Caco-2 (cell line): ENCODE measurements around the gene WDR54. TPM values are rescaled to one million over a fixed set of nuclear protein-coding genes. Genes with fewer than 3 reads are reported as not detected.
"Not testable (repeated sequence)": the region's sequence is repeated elsewhere in the genome, so short reads cannot be mapped to it uniquely, and the experiment has no call there.

Experiments
- BruUV-seq: library from RNA; stranded (reverse); fragments of 400-500 nt; replicated peaks from 2 replicates; lab custom pipeline; 2021; lab: Mats Ljungman, UMichigan
- CTCF ChIA-PET: fragments of 300-600 bp; sonication (Branson Sonifier 250); formaldehyde crosslinking; loops from one replicate; lab custom pipeline; 2022; ENCODE audit warnings: antibody characterized with exemption; lab: Charles Lee
- POLR2A ChIA-PET: fragments of 300-600 bp; sonication (Branson Sonifier 250); formaldehyde crosslinking; loops from one replicate; lab custom pipeline; 2022; ENCODE audit warnings: antibody characterized with exemption; lab: Charles Lee
- DNase-seq, 2 experiments: peaks; one replicate each; pipeline versions ENCODE4 v3.0.0 to v3.0.0-alpha.2; 2020 to 2022
- H3K27me3 ChIP-seq: replicated peaks from 2 replicates; pipeline ENCODE4 v1.6.0; 2011; ENCODE audit warnings: low read length; ENCODE audit not compliant: control insufficient read depth, insufficient read depth
- H3K36me3 ChIP-seq: 2 replicates; pipeline ENCODE4 v1.5.1; 2011; ENCODE audit warnings: low read length; ENCODE audit not compliant: control insufficient read depth, insufficient read depth
- H3K4me1 ChIP-seq: fragments of 250-450 bp; sonication (Bioruptor Pico); 2 replicates; pipeline ENCODE4 v1.5.1; 2020; ENCODE audit warnings: mild to moderate bottlenecking
- H3K4me3 ChIP-seq: 2 replicates; pipeline ENCODE4 v1.5.1; 2011; ENCODE audit warnings: low read depth, mild to moderate bottlenecking, control low read depth, low read length
- H3K9me3 ChIP-seq: fragments of 250-450 bp; sonication (Bioruptor Pico); 2 replicates; pipeline ENCODE4 v1.5.1; 2020; ENCODE audit warnings: mild to moderate bottlenecking, moderate library complexity
- H3K27ac Mint-ChIP-seq: one replicate; pipeline ENCODE4 v1.8.0; 2022; ENCODE audit warnings: mixed read lengths; ENCODE audit not compliant: unreplicated experiment
- H3K27me3 Mint-ChIP-seq: one replicate; pipeline ENCODE4 v1.8.0; 2022; ENCODE audit warnings: mixed read lengths; ENCODE audit not compliant: insufficient read depth, unreplicated experiment
- H3K36me3 Mint-ChIP-seq: one replicate; pipeline ENCODE4 v1.8.0; 2022; ENCODE audit warnings: mild to moderate bottlenecking, mixed read lengths; ENCODE audit not compliant: insufficient read depth, unreplicated experiment
- H3K4me1 Mint-ChIP-seq: one replicate; pipeline ENCODE4 v1.8.0; 2022; ENCODE audit warnings: low read depth, mixed read lengths; ENCODE audit not compliant: unreplicated experiment
- H3K4me3 Mint-ChIP-seq: one replicate; pipeline ENCODE4 v1.8.0; 2022; ENCODE audit warnings: mild to moderate bottlenecking, moderate library complexity, mixed read lengths; ENCODE audit not compliant: unreplicated experiment
- H3K9me3 Mint-ChIP-seq: one replicate; pipeline ENCODE4 v1.8.0; 2022; ENCODE audit warnings: mixed read lengths; ENCODE audit not compliant: unreplicated experiment
- intact Hi-C: fragments of 100-400 bp; cut with micrococcal nuclease; formaldehyde crosslinking; loops from one replicate; pipeline ENCODE4 v1.10.0; 2022; ENCODE audit not compliant: unreplicated experiment
- total RNA-seq: library from RNA; stranded (reverse); gene quantifications from 2 replicates; pipeline ENCODE4 v1.2.3, GENCODE V29; 2022
- TF ChIP-seq, protein P1 (sequence below), 2 experiments: fragments of 200-600 bp in 1 of 2; IDR thresholded peaks; 1 replicate in 1 of 2; 2 replicates in 1 of 2; pipeline versions ENCODE4 v1.5.1 to v1.8.0; 2011 to 2022; ENCODE audit warnings: antibody characterized with exemption in 1 of 2, control low read depth in 1 of 2, inconsistent platforms in 1 of 2, low read depth in 1 of 2, low read length in 1 of 2, mild to moderate bottlenecking in 1 of 2, moderate library complexity in 1 of 2; ENCODE audit not compliant: insufficient read depth in 1 of 2, severe bottlenecking in 1 of 2, unreplicated experiment in 1 of 2

WDR54 gene
- total RNA-seq, 1 experiment from 2014 or later, result 9.9 TPM

DNA sequence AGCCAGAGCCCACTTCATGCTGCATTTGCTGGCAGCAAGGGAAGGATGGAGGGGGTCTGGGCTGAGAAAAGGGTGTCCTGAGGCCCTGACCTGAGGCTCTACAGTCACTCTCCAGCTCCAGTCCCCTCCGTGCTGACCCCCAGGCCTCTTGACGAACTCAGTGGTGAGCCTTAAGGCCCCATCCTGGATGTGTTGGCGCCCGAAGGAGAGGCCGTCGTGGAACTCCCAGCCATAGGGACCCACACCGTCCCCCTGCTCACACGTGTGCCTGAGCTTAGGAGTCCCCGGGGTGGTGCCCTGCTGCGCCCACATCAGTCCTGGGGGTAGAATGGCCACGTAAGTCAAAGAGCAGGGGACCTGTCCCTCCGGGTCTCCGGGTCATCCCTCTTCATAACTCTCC lies 42.9 kb downstream of the WDR54 start:
- TF ChIP-seq, protein P1, sequence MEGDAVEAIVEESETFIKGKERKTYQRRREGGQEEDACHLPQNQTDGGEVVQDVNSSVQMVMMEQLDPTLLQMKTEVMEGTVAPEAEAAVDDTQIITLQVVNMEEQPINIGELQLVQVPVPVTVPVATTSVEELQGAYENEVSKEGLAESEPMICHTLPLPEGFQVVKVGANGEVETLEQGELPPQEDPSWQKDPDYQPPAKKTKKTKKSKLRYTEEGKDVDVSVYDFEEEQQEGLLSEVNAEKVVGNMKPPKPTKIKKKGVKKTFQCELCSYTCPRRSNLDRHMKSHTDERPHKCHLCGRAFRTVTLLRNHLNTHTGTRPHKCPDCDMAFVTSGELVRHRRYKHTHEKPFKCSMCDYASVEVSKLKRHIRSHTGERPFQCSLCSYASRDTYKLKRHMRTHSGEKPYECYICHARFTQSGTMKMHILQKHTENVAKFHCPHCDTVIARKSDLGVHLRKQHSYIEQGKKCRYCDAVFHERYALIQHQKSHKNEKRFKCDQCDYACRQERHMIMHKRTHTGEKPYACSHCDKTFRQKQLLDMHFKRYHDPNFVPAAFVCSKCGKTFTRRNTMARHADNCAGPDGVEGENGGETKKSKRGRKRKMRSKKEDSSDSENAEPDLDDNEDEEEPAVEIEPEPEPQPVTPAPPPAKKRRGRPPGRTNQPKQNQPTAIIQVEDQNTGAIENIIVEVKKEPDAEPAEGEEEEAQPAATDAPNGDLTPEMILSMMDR (IDR thresholded peaks at IDR 0.05; ENCODE audit: insufficient read depth in 1 of 2, low read depth in 1 of 2, low read length in 1 of 2, severe bottlenecking in 1 of 2, unreplicated experiment in 1 of 2), result no peak
- no TSS peak for BruUV-seq
- peaks cover 6% of the 10 kb centered on the region for H3K4me1 Mint-ChIP-seq
- Histone ChIP-seq H3K27me3 (no peaks in the 10 kb centered on the region), H3K4me3 (peak overlapping the region; percentile 92), H3K36me3 (peaks cover 4% of the 10 kb centered on the region), H3K9me3 (no peaks in the 10 kb centered on the region), H3K4me1 (0 out of 2 replicates have a peak, but pooled peaks cover 5% of the 10 kb centered on the region)
- peak overlapping the region; percentile 99 for H3K4me3 Mint-ChIP-seq
- CTCF ChIA-PET, result interaction anchor here (1.8 kb wide), 1 partner anchor 68 kb away, joined by 5 read pairs; no protein-coding TSS in a partner anchor
- POLR2A ChIA-PET, result interaction anchor here (1.1 kb wide), 1 partner anchor 24 kb away, joined by 4 read pairs; no protein-coding TSS in a partner anchor
- H3K27me3 Mint-ChIP-seq, result no peaks in the 10 kb centered on the region
- intact Hi-C loops, result no loop called here
- peak overlapping the region; percentile 98 for H3K27ac Mint-ChIP-seq
- no peaks in the 10 kb centered on the region for H3K9me3 Mint-ChIP-seq
- DNase-seq, result no peak
- peaks cover 46% of the 10 kb centered on the region for H3K36me3 Mint-ChIP-seq

DNA sequence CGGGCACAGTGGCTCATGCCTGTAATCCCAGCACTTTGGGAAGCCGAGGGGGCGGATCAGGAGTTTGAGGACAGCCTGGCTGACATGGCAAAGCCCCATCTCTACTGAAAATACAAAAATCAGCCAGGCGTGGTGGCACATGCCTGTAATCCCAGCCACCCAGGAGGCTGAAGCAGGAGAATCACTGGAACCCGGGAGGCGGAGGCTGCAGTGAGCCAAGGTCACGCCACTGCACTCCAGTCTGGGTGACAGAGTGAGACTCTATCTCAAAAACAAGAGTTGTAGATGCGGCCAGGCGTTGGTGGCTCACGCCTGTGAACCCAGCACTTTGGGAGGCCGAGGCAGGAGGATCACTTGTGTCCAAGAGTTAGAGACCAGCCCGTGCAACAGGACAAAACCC lies 49.2 kb downstream of the WDR54 start:
- H3K4me1 Mint-ChIP-seq, H3K36me3 ChIP-seq, H3K4me1 ChIP-seq, H3K9me3 ChIP-seq, DNase-seq, H3K27me3 ChIP-seq, BruUV-seq, H3K27me3 Mint-ChIP-seq, H3K9me3 Mint-ChIP-seq, intact Hi-C loops, H3K4me3 ChIP-seq: not testable (repeated sequence)
- POLR2A ChIA-PET, result interaction anchor here (1.3 kb wide), 1 partner anchor 28 kb away, joined by 10 read pairs; no protein-coding TSS in a partner anchor
- Mint-ChIP-seq H3K4me3 (peak overlapping the region; percentile 93), H3K27ac (peak overlapping the region; percentile 51), H3K36me3 (peaks cover 39% of the 10 kb centered on the region)
- CTCF ChIA-PET, result interaction anchor here (1.0 kb wide), 1 partner anchor 9 kb away, joined by 3 read pairs; no protein-coding TSS in a partner anchor

DNA sequence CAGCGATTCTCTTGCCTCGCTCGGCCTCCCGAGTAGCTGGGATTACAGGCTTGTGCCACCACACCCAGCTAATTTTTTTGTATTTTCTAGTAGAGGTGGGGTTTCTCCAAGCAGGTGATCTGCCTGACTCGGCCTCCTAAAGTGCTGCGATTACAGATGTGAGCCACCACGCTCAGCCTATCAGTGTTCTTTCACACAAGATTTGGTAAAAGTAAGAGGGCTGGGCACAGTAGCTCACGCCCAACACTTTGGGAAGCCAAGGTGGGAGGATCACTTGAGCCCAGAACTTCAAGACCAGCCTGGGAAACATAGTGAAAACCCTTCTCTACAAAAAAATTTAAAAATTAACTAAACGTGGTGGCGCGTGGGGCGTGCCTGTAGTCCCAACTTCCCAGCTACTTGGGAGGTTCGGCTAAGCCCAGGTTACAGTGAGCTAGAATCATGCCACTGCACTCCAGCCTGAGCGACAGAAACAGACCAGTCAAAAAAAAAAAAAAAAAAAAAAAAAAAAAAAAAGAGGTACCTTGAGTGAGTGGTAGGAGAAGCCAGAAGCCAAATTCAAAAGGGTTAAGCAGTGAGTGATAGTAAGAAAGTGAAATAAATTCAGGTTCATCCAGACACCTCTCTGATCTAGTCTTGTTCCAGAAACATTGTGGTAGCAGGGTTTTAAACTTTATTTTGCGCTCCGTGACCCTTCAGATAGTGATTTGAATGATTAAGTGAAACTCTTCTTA lies 50.0 kb downstream of the WDR54 start:
- CTCF ChIA-PET, result interaction anchor here (0.6 to 1.0 kb wide), 2 partner anchors 10 to 32 kb away, joined by 3 read pairs; no protein-coding TSS in a partner anchor
- peak overlapping the region; percentile 93 for H3K4me3 Mint-ChIP-seq
- POLR2A ChIA-PET, result interaction anchor here (0.7 to 1.3 kb wide), 3 partner anchors 18 to 31 kb away, joined by 4 to 10 read pairs (median 5); no protein-coding TSS in a partner anchor
- TF ChIP-seq, protein P1 (IDR thresholded peaks at IDR 0.05; ENCODE audit: insufficient read depth in 1 of 2, low read depth in 1 of 2, low read length in 1 of 2, severe bottlenecking in 1 of 2, unreplicated experiment in 1 of 2), result no peak
- DNase-seq, result no peak
- no peaks in the 10 kb centered on the region for H3K9me3 ChIP-seq
- H3K27me3 ChIP-seq, result no peaks in the 10 kb centered on the region
- no peaks in the 10 kb centered on the region for H3K27me3 Mint-ChIP-seq
- no TSS peak for BruUV-seq
- peaks cover 8% of the 10 kb centered on the region for H3K4me1 Mint-ChIP-seq
- peak overlapping the region; percentile 65 for H3K4me3 ChIP-seq
- intact Hi-C loops, result loop anchor here (1.0 kb wide), 4 partner anchors 12 to 116 kb away; partner anchors contain the start of genes AUP1, HTRA2, TTC31 and WBP1
- no peaks in the 10 kb centered on the region for H3K9me3 Mint-ChIP-seq
- peak overlapping the region; percentile 95 for H3K27ac Mint-ChIP-seq
- peaks cover 4% of the 10 kb centered on the region; the same call in 1 of the 2 replicates for H3K4me1 ChIP-seq
- no peaks in the 10 kb centered on the region for H3K36me3 ChIP-seq
- peaks cover 45% of the 10 kb centered on the region for H3K36me3 Mint-ChIP-seq
